Measurements from ENCODE around the gene LEMD2. TPM values are rescaled to one million over a fixed set of nuclear protein-coding genes. Genes with fewer than 3 reads are reported as not detected.
A peak's percentile ranks its signal among the peaks of the same experiment; 100 is the strongest.

LEMD2 gene
- total and polyA plus RNA-seq, 2 of the 4 experiments (the other 2 are of a cell fraction), result 26.5 to 43.6 TPM

DNA sequence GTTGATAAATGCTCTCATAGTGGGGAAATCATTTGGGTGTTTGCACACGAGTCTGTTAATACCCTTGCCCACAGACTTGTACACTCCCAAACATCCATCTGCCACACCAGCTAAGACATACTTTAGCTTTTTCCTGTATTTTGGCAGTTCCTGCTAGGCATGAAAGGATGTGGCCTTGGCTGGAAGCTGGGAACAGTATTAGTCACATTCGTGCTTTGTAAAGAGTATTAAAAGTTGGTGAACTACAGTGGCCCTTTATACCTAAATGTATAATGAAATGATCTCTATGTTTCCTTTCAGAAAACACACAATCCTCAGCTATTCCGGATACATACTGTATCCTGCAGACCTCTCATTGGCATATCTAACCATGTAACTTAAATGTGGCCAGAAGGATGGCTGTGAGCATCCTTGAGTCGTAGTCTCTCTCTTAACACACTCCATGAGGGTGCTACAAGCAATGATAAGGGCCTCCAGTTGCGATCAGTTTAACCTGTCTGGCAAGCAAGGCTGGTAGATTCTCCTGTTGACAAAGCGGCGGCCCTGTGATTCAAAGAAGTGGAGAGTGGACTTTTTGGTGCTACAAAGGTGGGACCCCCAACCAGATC, 1.5 kb downstream of the LEMD2 start:
- in situ Hi-C loops (cut with MboI; ENCODE audit: low sequenced_read_pairs), result no loop called here
- H3K18ac ChIP-seq (ENCODE audit: low read depth, low read length), result peak overlapping the region; percentile 61
- intact Hi-C loops (cut with micrococcal nuclease), result loop anchor here (5.0 kb wide), 1 partner anchor 240 kb away; no protein-coding TSS in a partner anchor
- H3K14ac ChIP-seq (replicated peaks; ENCODE audit: low read depth, low read length), result peak overlapping the region; percentile 84
- no peaks in the 10 kb centered on the region for H3K9me3 ChIP-seq (ENCODE audit: control insufficient read depth, insufficient read depth, low read length)
- peak overlapping the region; percentile 62 for H4K91ac ChIP-seq (ENCODE audit: insufficient read depth, low read depth, low read length)
- peaks cover 30% of the 10 kb centered on the region for H4K20me1 ChIP-seq (ENCODE audit: insufficient read depth, low read length)
- H3K9ac ChIP-seq (ENCODE audit: low read depth, low read length), result peak overlapping the region; percentile 92
- peak overlapping the region; percentile 88 for H3K27ac ChIP-seq (ENCODE audit: insufficient read depth, low read length)
- peak overlapping the region; percentile 45 for H2BK120ac ChIP-seq (ENCODE audit: low read depth, low read length)
- H2BK20ac ChIP-seq (ENCODE audit: low read depth, low read length), result no peak overlapping the region; the same call in 1 of the 2 replicates
- peaks cover 28% of the 10 kb centered on the region for H3K36me3 ChIP-seq (ENCODE audit: control insufficient read depth, insufficient read depth, low read length)
- peak overlapping the region; percentile 84 for H3K4ac ChIP-seq (ENCODE audit: low read depth, low read length)
- dilution Hi-C loops (cut with HindIII; ENCODE audit: low sequenced_read_pairs, unreplicated experiment), result no loop called here
- peaks cover 39 to 64% of the 10 kb centered on the region in 2 experiments for H3K79me1 ChIP-seq (ENCODE audit: low read depth in 1 of 2, low read length in 2 of 2)
- no peaks in the 10 kb centered on the region for H3K27me3 ChIP-seq (ENCODE audit: control insufficient read depth, insufficient read depth, low read length)
- peak overlapping the region; percentile 48 to 78; a peak in 3 of 4 replicates for H4K8ac ChIP-seq (ENCODE audit: low read depth in 2 of 2, low read length in 2 of 2)
- peak overlapping the region; percentile 77 for H3K4me3 ChIP-seq (ENCODE audit: insufficient read depth, low read depth, low read length)
- H4K5ac ChIP-seq (ENCODE audit: low read depth, low read length), result peak overlapping the region; percentile 70; the same call in 1 of the 2 replicates
- whole genome bisulfite sequencing, 2 experiments (ENCODE audit: extremely low coverage in 2 of 2, insufficient read length in 1 of 2), result 80% methylated on average over 2 of the region's 7 CpGs; no CpG with 5 or more reads in 1 of the 2 experiments
- peak overlapping the region; percentile 65 for H3K23ac ChIP-seq (ENCODE audit: low read depth, low read length)
- TF ChIP-seq FOS (IDR thresholded peaks at IDR 0.05; ENCODE audit: low read depth, low read length) (0 out of 2 replicates have a peak, but pooled peaks have one; percentile 1), POLR2A (IDR thresholded peaks at IDR 0.05; ENCODE audit: low read depth, low read length) (no peak)
- DNase-seq (peak; percentile 41), ATAC-seq (ENCODE audit: low read depth) (no peak)
- peak overlapping the region; percentile 89 for H3K4me2 ChIP-seq (ENCODE audit: low read depth, low read length)
- ChIA-PET CTCF (interaction anchor here (1.5 to 1.6 kb wide), 2 partner anchors 9 to 16 kb away, joined by 4 to 8 read pairs; no protein-coding TSS in a partner anchor), POLR2A (ENCODE audit: unreplicated experiment) (interaction anchor here (0.6 kb wide), 1 partner anchor 16 kb away, joined by 3 read pairs; no protein-coding TSS in a partner anchor)
- peaks cover 13% of the 10 kb centered on the region for H3K4me1 ChIP-seq (ENCODE audit: control insufficient read depth, insufficient read depth, low read length)
- peak overlapping the region; percentile 71 for H3K56ac ChIP-seq (ENCODE audit: extremely low read depth, insufficient read depth, low read length)
- peak overlapping the region; percentile 18; the same call in 1 of the 3 replicates for H2BK15ac ChIP-seq (ENCODE audit: low read depth, low read length)
- peak overlapping the region; percentile 86 for H2BK5ac ChIP-seq (ENCODE audit: low read depth, low read length, poor library complexity, severe bottlenecking)
- TSS peak; percentile 44 for BruUV-seq (replicated peaks)
- H2AK5ac ChIP-seq (ENCODE audit: low read depth, low read length), result peak overlapping the region; percentile 76
- H2AFZ ChIP-seq (replicated peaks; ENCODE audit: low read length, poor library complexity), result peak overlapping the region; percentile 86
- peaks cover 19% of the 10 kb centered on the region for H3K9me1 ChIP-seq (ENCODE audit: insufficient read depth, low read length)
- peak overlapping the region; percentile 90 for H2AK9ac ChIP-seq (replicated peaks; ENCODE audit: low read depth, low read length, poor library complexity)
